Esophagus muscularis mucosa (tissue), 4 donors: Measurements from ENCODE around the gene FAM177B. TPM values are rescaled to one million over a fixed set of nuclear protein-coding genes. Genes with fewer than 3 reads are reported as not detected.

Experiments used
- DNase-seq: peaks from one replicate; pipeline ENCODE4 v3.0.0-alpha.2; 2017; ENCODE audit errors: extremely low spot score
- H3K27ac ChIP-seq, 4 donors: fragments of 200-600 bp; sonication (generic); replicated peaks in 1 of 4; 1 replicate in 3 of 4; 2 replicates in 1 of 4; pipeline ENCODE4 v1.5.1; 2016 to 2019; ENCODE audit warnings: mild to moderate bottlenecking in 1 of 4
- H3K27me3 ChIP-seq, 4 donors: fragments of 200-600 bp; sonication (generic); one replicate each; pipeline versions ENCODE4 v1.5.1 to v1.6.0; 2016 to 2019
- H3K36me3 ChIP-seq, 4 donors: fragments of 200-600 bp; sonication (generic); one replicate each; pipeline ENCODE4 v1.5.1; 2016 to 2019
- H3K4me1 ChIP-seq, 4 donors: fragments of 200-600 bp; sonication (generic); one replicate each; pipeline ENCODE4 v1.5.1; 2016 to 2019
- H3K4me3 ChIP-seq, 4 donors: fragments of 200-600 bp; sonication (generic); 1 replicate in 2 of 4; 2 replicates in 2 of 4; pipeline ENCODE4 v1.5.1; 2016 to 2019; ENCODE audit warnings: mild to moderate bottlenecking in 4 of 4, moderate library complexity in 1 of 4
- H3K9me3 ChIP-seq, 4 donors: fragments of 200-600 bp; sonication (generic); 1 replicate in 3 of 4; 2 replicates in 1 of 4; pipeline ENCODE4 v1.5.1; 2016 to 2019
- EP300 ChIP-seq: sonication (generic); formaldehyde crosslinking; IDR thresholded peaks from one replicate; pipeline ENCODE4 v1.6.1; 2017; ENCODE audit warnings: antibody characterized with exemption
- POLR2A ChIP-seq: fragments of 450-650 bp; IDR thresholded peaks from one replicate; pipeline ENCODE4 v1.6.1; 2017; ENCODE audit warnings: antibody characterized with exemption, moderate library complexity, mild to moderate bottlenecking, low read depth
- POLR2AphosphoS5 ChIP-seq, 2 donors: sonication (generic); formaldehyde crosslinking; IDR thresholded peaks; one replicate each; pipeline ENCODE4 v1.6.1; 2017; ENCODE audit warnings: antibody characterized with exemption in 2 of 2
- WGBS: methylation state at CpG from one replicate; pipeline ENCODE4 v1.1.5; 2018; 5-methylcytosine and 5-hydroxymethylcytosine counted together
- intact Hi-C: fragments of 100-400 bp; cut with DNase I; formaldehyde crosslinking; loops from one replicate; pipeline ENCODE4 v1.15.1; 2023
- total RNA-seq, 4 donors: library from RNA; depleted of rRNA; stranded (reverse); fragments of >200 nt; gene quantifications; one replicate each; pipeline versions ENCODE4 v1.1.0 to v1.2.1, GENCODE V29; 2016
- TF ChIP-seq, protein P1 (sequence below), 3 experiments: fragments of 200-600 bp in 2 of 3; fragments of 450-650 bp in 1 of 3; sonication (generic) in 2 of 3; IDR thresholded peaks; one replicate each; pipeline ENCODE4 v1.5.1; 2017 to 2019; ENCODE audit warnings: antibody characterized with exemption in 3 of 3, mild to moderate bottlenecking in 2 of 3, moderate library complexity in 1 of 3

FAM177B gene
- total RNA-seq, 4 donors from 2014 or later: 0.42 to 1.3 TPM; not detected in 2

DNA sequence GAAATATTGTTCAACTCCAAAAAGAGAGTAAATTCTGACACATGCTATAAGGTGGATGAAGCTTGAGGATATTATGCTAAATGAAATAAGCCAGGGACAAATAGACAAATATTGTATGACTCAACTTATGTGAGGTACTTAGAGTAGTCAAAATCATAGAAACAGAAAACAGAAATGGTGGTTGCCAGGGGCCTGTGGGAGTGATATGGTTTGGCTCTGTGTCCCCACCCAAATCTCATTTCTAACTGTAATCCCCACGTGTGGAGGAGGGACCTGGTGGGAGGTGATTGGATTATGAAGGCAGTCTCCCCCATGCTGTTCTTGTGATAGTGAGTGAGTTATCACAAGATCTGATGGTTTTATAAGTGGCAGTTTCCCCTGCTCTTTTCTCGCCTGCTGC is 53.1 kb downstream of the FAM177B start:
- H3K9me3 ChIP-seq: no peaks in the 10 kb centered on the region
- no peaks in the 10 kb centered on the region for H3K36me3 ChIP-seq
- TF ChIP-seq, protein P1, sequence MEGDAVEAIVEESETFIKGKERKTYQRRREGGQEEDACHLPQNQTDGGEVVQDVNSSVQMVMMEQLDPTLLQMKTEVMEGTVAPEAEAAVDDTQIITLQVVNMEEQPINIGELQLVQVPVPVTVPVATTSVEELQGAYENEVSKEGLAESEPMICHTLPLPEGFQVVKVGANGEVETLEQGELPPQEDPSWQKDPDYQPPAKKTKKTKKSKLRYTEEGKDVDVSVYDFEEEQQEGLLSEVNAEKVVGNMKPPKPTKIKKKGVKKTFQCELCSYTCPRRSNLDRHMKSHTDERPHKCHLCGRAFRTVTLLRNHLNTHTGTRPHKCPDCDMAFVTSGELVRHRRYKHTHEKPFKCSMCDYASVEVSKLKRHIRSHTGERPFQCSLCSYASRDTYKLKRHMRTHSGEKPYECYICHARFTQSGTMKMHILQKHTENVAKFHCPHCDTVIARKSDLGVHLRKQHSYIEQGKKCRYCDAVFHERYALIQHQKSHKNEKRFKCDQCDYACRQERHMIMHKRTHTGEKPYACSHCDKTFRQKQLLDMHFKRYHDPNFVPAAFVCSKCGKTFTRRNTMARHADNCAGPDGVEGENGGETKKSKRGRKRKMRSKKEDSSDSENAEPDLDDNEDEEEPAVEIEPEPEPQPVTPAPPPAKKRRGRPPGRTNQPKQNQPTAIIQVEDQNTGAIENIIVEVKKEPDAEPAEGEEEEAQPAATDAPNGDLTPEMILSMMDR (IDR thresholded peaks at IDR 0.05): no peak
- no peak for TF ChIP-seq POLR2A
- TF ChIP-seq POLR2AphosphoS5 (IDR thresholded peaks at IDR 0.05): no peak
- TF ChIP-seq EP300: no peak
- no peak for DNase-seq
- no peaks in the 10 kb centered on the region for H3K27me3 ChIP-seq
- no peak overlapping the region for H3K27ac ChIP-seq
- peaks cover 0 to 15% (median 9%) of the 10 kb centered on the region in 4 donors for H3K4me1 ChIP-seq
- WGBS: 81% methylated on average over 2 of the region's 2 CpGs
- intact Hi-C loops: loop anchor here (5.0 kb wide), 1 partner anchor 332 kb away; no protein-coding TSS in a partner anchor
- H3K4me3 ChIP-seq: no peak overlapping the region

DNA sequence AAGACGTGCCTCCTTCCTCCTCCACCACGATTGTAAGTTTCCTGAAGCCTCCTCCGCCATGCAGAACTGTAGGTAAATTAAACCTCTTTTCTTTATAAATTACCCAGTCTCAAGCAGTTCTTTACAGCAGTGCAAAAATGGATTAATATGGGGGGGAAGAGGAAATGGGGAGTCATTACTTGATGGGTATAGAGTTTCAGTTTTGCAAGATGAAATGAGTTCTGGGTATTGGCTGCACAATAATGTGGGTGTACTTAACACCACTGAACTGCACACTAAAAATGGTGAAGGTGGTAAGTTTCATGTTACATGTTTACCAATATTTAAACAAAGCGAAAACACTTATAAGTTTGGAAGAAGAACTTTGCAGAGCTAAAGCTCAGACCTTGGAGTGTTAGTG is 53.5 kb downstream of the FAM177B start:
- Histone ChIP-seq H3K27me3 (no peaks in the 10 kb centered on the region), H3K27ac (no peak overlapping the region), H3K9me3 (no peaks in the 10 kb centered on the region), H3K4me3 (no peak overlapping the region), H3K36me3 (no peaks in the 10 kb centered on the region), H3K4me1 (peaks cover 0 to 18% (median 10%) of the 10 kb centered on the region in 4 donors)
- intact Hi-C loops: loop anchor here (5.0 kb wide), 1 partner anchor 332 kb away; no protein-coding TSS in a partner anchor
- no peak for DNase-seq
- WGBS: 79% methylated on average over 4 of the region's 4 CpGs
- TF ChIP-seq, protein P1 (IDR thresholded peaks at IDR 0.05): no peak
- TF ChIP-seq EP300 (no peak), POLR2AphosphoS5 (IDR thresholded peaks at IDR 0.05) (no peak), POLR2A (no peak)

DNA sequence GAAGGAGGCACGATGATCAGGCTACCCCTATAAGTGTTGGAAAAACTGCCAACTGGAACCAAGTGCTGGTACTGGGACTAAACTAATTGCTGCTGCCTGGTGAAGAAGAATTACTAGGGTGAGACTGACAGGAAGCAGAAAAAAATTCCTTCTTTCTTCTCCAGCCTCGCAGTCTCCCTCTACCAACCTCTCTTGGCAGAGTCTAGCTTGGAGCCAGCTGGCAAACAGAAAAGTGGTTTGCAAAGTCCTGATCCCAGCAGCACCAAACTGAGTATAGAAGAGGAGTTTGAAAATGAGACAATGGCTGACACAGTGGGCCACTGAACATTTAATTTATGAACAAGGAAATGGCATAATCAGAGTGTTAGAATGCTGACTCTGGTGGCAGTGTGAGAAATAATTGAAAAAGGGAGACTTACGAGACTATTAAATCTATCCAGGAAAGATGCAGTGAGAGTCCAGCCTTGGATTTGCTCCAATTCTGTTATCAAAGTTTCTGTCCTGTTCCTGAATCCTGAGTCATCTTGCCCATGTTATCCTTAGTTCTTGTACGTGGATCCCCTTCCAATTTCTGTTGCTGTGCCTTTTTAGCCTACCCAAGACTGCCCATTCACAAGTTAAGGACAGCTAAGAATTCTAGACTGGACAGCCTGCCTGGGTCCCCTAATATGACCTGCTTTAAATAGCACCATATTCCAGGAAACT is 54.2 kb downstream of the FAM177B start:
- DNase-seq: no peak
- Histone ChIP-seq H3K27ac (no peak overlapping the region), H3K4me3 (no peak overlapping the region), H3K36me3 (no peaks in the 10 kb centered on the region), H3K4me1 (peaks cover 0 to 17% (median 8%) of the 10 kb centered on the region in 4 donors), H3K27me3 (no peaks in the 10 kb centered on the region), H3K9me3 (no peaks in the 10 kb centered on the region)
- WGBS: 59% methylated on average over 4 of the region's 4 CpGs
- TF ChIP-seq, protein P1 (IDR thresholded peaks at IDR 0.05): no peak
- TF ChIP-seq POLR2A (no peak), EP300 (no peak), POLR2AphosphoS5 (IDR thresholded peaks at IDR 0.05) (no peak)
- intact Hi-C loops: loop anchor here (5.0 kb wide), 1 partner anchor 331 kb away; no protein-coding TSS in a partner anchor

DNA sequence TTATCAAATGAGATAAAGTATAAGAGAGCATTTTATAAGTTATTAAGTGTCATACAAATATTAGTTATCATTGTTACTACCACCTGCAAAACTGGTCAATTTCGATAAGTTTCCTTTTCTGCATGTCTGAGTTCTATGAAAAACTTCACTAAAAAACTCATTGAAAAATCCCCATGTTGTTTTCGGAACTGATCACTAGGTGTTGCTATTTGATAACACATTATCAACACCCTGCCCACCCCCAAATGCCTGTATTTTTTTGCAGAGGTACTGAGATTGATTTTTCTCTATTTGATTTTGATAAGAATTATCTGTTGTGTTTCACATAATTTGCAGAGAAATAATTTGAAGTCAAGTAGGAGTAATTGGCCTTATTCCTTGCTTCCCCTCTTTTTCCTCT is 55.7 kb downstream of the FAM177B start:
- Histone ChIP-seq H3K27ac (no peak overlapping the region), H3K4me1 (peaks cover 0 to 12% (median 6%) of the 10 kb centered on the region in 4 donors), H3K36me3 (no peaks in the 10 kb centered on the region), H3K9me3 (no peaks in the 10 kb centered on the region), H3K27me3 (no peaks in the 10 kb centered on the region), H3K4me3 (no peak overlapping the region)
- intact Hi-C loops: loop anchor here (1.0 to 5.0 kb wide), 2 partner anchors 289 to 330 kb away; no protein-coding TSS in a partner anchor
- no peak for TF ChIP-seq POLR2AphosphoS5 (IDR thresholded peaks at IDR 0.05)
- TF ChIP-seq, protein P1 (IDR thresholded peaks at IDR 0.05): peak; percentile 59 to 71 (median 61)
- DNase-seq: no peak
- WGBS: 26% methylated on average over 2 of the region's 2 CpGs
